Gastrocnemius medialis (tissue), 4 donors: ENCODE results near the gene TSPAN14. TPM values are rescaled to one million over a fixed set of nuclear protein-coding genes. Genes with fewer than 3 reads are reported as not detected.
A peak's percentile ranks its signal among the peaks of the same experiment; 100 is the strongest.

Experiments
- ATAC-seq, 2 donors: fragments of 150-250 bp; one replicate each; pipeline ENCODE4 v1.9.1; 2016
- DNase-seq, 2 donors: peaks; one replicate each; pipeline ENCODE4 v3.0.0-alpha.2; 2019
- H3K27ac ChIP-seq, 4 donors: fragments of 200-600 bp; sonication (generic); 1 replicate in 1 of 4; 2 replicates in 3 of 4; pipeline ENCODE4 v1.5.1; 2016 to 2018; ENCODE audit warnings: mild to moderate bottlenecking in 2 of 4, moderate library complexity in 1 of 4
- H3K27me3 ChIP-seq, 3 donors: fragments of 200-600 bp; sonication (generic) in 2 of 3; 1 replicate in 1 of 3; 2 replicates in 2 of 3; pipeline versions ENCODE4 v1.5.1 to v1.6.0; 2016 to 2019; ENCODE audit warnings: mild to moderate bottlenecking in 1 of 3, moderate library complexity in 1 of 3
- H3K36me3 ChIP-seq, 2 donors: fragments of 200-600 bp; sonication (generic) in 1 of 2; one replicate each; pipeline ENCODE4 v1.5.1; 2017 to 2018
- H3K4me1 ChIP-seq, 2 donors: fragments of 200-600 bp; sonication (generic) in 1 of 2; one replicate each; pipeline ENCODE4 v1.5.1; 2016 to 2017; ENCODE audit warnings: mild to moderate bottlenecking in 2 of 2
- H3K4me3 ChIP-seq, 4 donors: fragments of 200-600 bp; sonication (generic) in 3 of 4; 1 replicate in 1 of 4; 2 replicates in 3 of 4; pipeline ENCODE4 v1.5.1; 2016 to 2019; ENCODE audit warnings: mild to moderate bottlenecking in 2 of 4
- H3K9me3 ChIP-seq, 3 donors: fragments of 200-600 bp; sonication (generic) in 2 of 3; 1 replicate in 1 of 3; 2 replicates in 2 of 3; pipeline ENCODE4 v1.5.1; 2016 to 2019
- CTCF ChIP-seq, 5 experiments: fragments of 450-650 bp in 3 of 5; fragments of 200-600 bp in 2 of 5; sonication (generic) in 2 of 5; IDR thresholded peaks in 4 of 5; conservative IDR thresholded peaks in 1 of 5; 1 replicate in 4 of 5; 2 replicates in 1 of 5; pipeline ENCODE4 v1.5.1; 2016 to 2019; ENCODE audit warnings: antibody characterized with exemption in 5 of 5, mild to moderate bottlenecking in 3 of 5, moderate library complexity in 3 of 5
- POLR2A ChIP-seq, 2 donors: fragments of 450-650 bp; IDR thresholded peaks; one replicate each; pipeline ENCODE4 v1.6.1; 2017; ENCODE audit warnings: antibody characterized with exemption in 2 of 2, mild to moderate bottlenecking in 2 of 2, moderate library complexity in 2 of 2
- in situ Hi-C, 4 donors: fragments of 200-750 bp; cut with MboI; loops; one replicate each; pipeline versions ENCODE4 v1.15.0 to v1.8.0; 2017; ENCODE audit warnings: low sequenced_read_pairs in 4 of 4
- intact Hi-C: fragments of 100-400 bp; cut with DNase I; formaldehyde crosslinking; loops from one replicate; pipeline ENCODE4 v1.15.1; 2023; ENCODE audit warnings: low total_unique reads
- total RNA-seq, 4 donors: library from RNA; depleted of rRNA; stranded (reverse); fragments of >200 nt; gene quantifications; one replicate each; pipeline versions ENCODE4 v1.1.0 to v1.2.3, GENCODE V29; 2016

TSPAN14 gene
- total RNA-seq, 4 donors from 2014 or later: 22.6 to 29.3 (median 26.9) TPM

- TF ChIP-seq CTCF (IDR thresholded peaks at IDR 0.05 in 4 of 5, conservative IDR thresholded peaks at IDR 0.05 in 1 of 5) (no peak), POLR2A (IDR thresholded peaks at IDR 0.05) (no peak)
- no peaks in the 10 kb centered on the region for H3K27me3 ChIP-seq
- ATAC-seq (no peak), DNase-seq (no peak)
- intact Hi-C loops: no loop called here
- in situ Hi-C loops: loop anchor here in 1 of 4 donors (5.0 to 10.0 kb wide), 2 partner anchors 57 to 65 kb away; no protein-coding TSS in a partner anchor
- no peaks in the 10 kb centered on the region for H3K36me3 ChIP-seq
- H3K4me1 ChIP-seq: peaks cover 0 to 12% of the 10 kb centered on the region in 2 donors
- H3K9me3 ChIP-seq: no peaks in the 10 kb centered on the region
- H3K27ac ChIP-seq: no peak overlapping the region
- no peak overlapping the region for H3K4me3 ChIP-seq
Measured at GRCh38 chr10:80441831-80442230, 12.3 kb upstream of the TSPAN14 start.

- H3K27me3 ChIP-seq: no peaks in the 10 kb centered on the region
- in situ Hi-C loops: loop anchor here in 1 of 4 donors (5.0 to 10.0 kb wide), 2 partner anchors 58 to 64 kb away; no protein-coding TSS in a partner anchor
- H3K27ac ChIP-seq: no peak overlapping the region
- TF ChIP-seq CTCF (IDR thresholded peaks at IDR 0.05 in 4 of 5, conservative IDR thresholded peaks at IDR 0.05 in 1 of 5) (no peak), POLR2A (IDR thresholded peaks at IDR 0.05) (no peak)
- intact Hi-C loops: no loop called here
- no peak for DNase-seq
- no peak overlapping the region for H3K4me3 ChIP-seq
- H3K4me1 ChIP-seq: peaks cover 0 to 12% of the 10 kb centered on the region in 2 donors
- ATAC-seq: no peak
- no peaks in the 10 kb centered on the region for H3K9me3 ChIP-seq
- no peaks in the 10 kb centered on the region for H3K36me3 ChIP-seq
Measured at GRCh38 chr10:80442879-80443278, 11.2 kb upstream of the TSPAN14 start.

GRCh38 chr10:80443531-80443974, 10.6 kb upstream of the TSPAN14 start:
- H3K27me3 ChIP-seq: no peaks in the 10 kb centered on the region
- in situ Hi-C loops (loop anchor here in 1 of 4 donors (5.0 to 10.0 kb wide), 2 partner anchors 59 to 64 kb away; no protein-coding TSS in a partner anchor), intact Hi-C loops (no loop called here)
- no peaks in the 10 kb centered on the region for H3K9me3 ChIP-seq
- H3K4me1 ChIP-seq: peaks cover 0 to 12% of the 10 kb centered on the region in 2 donors
- no peaks in the 10 kb centered on the region for H3K36me3 ChIP-seq
- DNase-seq (no peak), ATAC-seq (peak; percentile 31 to 39)
- no peak overlapping the region for H3K4me3 ChIP-seq
- no peak for TF ChIP-seq POLR2A (IDR thresholded peaks at IDR 0.05)
- TF ChIP-seq CTCF (IDR thresholded peaks at IDR 0.05 in 4 of 5, conservative IDR thresholded peaks at IDR 0.05 in 1 of 5): peak in 1 of 5 experiments; percentile 40
- H3K27ac ChIP-seq: peak overlapping the region in 2 of 4 donors; percentile 27 to 36

- no peaks in the 10 kb centered on the region for H3K36me3 ChIP-seq
- TF ChIP-seq CTCF (IDR thresholded peaks at IDR 0.05 in 4 of 5, conservative IDR thresholded peaks at IDR 0.05 in 1 of 5) (no peak), POLR2A (IDR thresholded peaks at IDR 0.05) (no peak)
- no peaks in the 10 kb centered on the region for H3K9me3 ChIP-seq
- no peaks in the 10 kb centered on the region for H3K27me3 ChIP-seq
- peak overlapping the region in 2 of 4 donors; percentile 1 to 10 for H3K27ac ChIP-seq
- ATAC-seq (no peak), DNase-seq (no peak)
- intact Hi-C loops: loop anchor here (1.0 kb wide), 1 partner anchor 61 kb away; no protein-coding TSS in a partner anchor
- no peak overlapping the region for H3K4me3 ChIP-seq
- in situ Hi-C loops: loop anchor here in 1 of 4 donors (5.0 to 10.0 kb wide), 2 partner anchors 59 to 63 kb away; no protein-coding TSS in a partner anchor
- H3K4me1 ChIP-seq: peaks cover 0 to 12% of the 10 kb centered on the region in 2 donors
Measured at GRCh38 chr10:80444124-80444523, 10.0 kb upstream of the TSPAN14 start.
